ENCODE measurements around the gene PPIP5K1.
A peak's percentile ranks its signal among the peaks of the same experiment; 100 is the strongest.
"Not testable (repeated sequence)": the region's sequence is repeated elsewhere in the genome, so short reads cannot be mapped to it uniquely, and the experiment has no call there.

PPIP5K1 gene

GRCh38 chr15:43547539-43547938 is 42.5 kb downstream of the PPIP5K1 start:
- DNase-seq (ENCODE audit: low spot score) (no peak), FAIRE-seq (no peak)

- DNase-seq (ENCODE audit: low spot score) (no peak), FAIRE-seq (no peak)
Observed at GRCh38 chr15:43545426-43545825, 44.6 kb downstream of the PPIP5K1 start.

- FAIRE-seq = no peak
- no peak for DNase-seq (ENCODE audit: low spot score)
Observed at GRCh38 chr15:43544266-43544665, 45.7 kb downstream of the PPIP5K1 start.

GRCh38 chr15:43541785-43542184 is 48.2 kb downstream of the PPIP5K1 start:
- FAIRE-seq = no peak
- no peak for DNase-seq (ENCODE audit: low spot score)

GRCh38 chr15:43538091-43538490 is 51.9 kb downstream of the PPIP5K1 start:
- FAIRE-seq (no peak), DNase-seq (ENCODE audit: low spot score) (no peak)

- FAIRE-seq (no peak), DNase-seq (ENCODE audit: low spot score) (no peak)
Observed at GRCh38 chr15:43534897-43535296, 55.1 kb downstream of the PPIP5K1 start.

- DNase-seq (ENCODE audit: low spot score); FAIRE-seq: not testable (repeated sequence)
Observed at GRCh38 chr15:43532826-43533225, 57.2 kb downstream of the PPIP5K1 start.

GRCh38 chr15:43531018-43531670 is 58.9 kb downstream of the PPIP5K1 start:
- FAIRE-seq (no peak), DNase-seq (ENCODE audit: low spot score) (no peak)

- FAIRE-seq (peak; percentile 50), DNase-seq (ENCODE audit: low spot score) (no peak)
Observed at GRCh38 chr15:43529587-43530345, 60.2 kb downstream of the PPIP5K1 start.

GRCh38 chr15:43529141-43529540 is 60.9 kb downstream of the PPIP5K1 start:
- FAIRE-seq = no peak
- no peak for DNase-seq (ENCODE audit: low spot score)

- no peak for FAIRE-seq
- no peak for DNase-seq (ENCODE audit: low spot score)
Observed at GRCh38 chr15:43528542-43529007, 61.4 kb downstream of the PPIP5K1 start.

- DNase-seq (ENCODE audit: low spot score) = no peak
- no peak for FAIRE-seq
Observed at GRCh38 chr15:43527802-43528541, 62.0 kb downstream of the PPIP5K1 start.

- DNase-seq (ENCODE audit: low spot score) (no peak), FAIRE-seq (no peak)
Observed at GRCh38 chr15:43527016-43527801, 62.8 kb downstream of the PPIP5K1 start.

GRCh38 chr15:43526261-43526930 is 63.6 kb downstream of the PPIP5K1 start:
- DNase-seq (ENCODE audit: low spot score) (no peak), FAIRE-seq (no peak)

GRCh38 chr15:43525131-43525530 is 64.9 kb downstream of the PPIP5K1 start:
- FAIRE-seq (no peak), DNase-seq (ENCODE audit: low spot score) (no peak)

- no peak for DNase-seq (ENCODE audit: low spot score)
Observed at GRCh38 chr15:43524254-43524845, 65.7 kb downstream of the PPIP5K1 start.

GRCh38 chr15:43523646-43524045 is 66.4 kb downstream of the PPIP5K1 start:
- FAIRE-seq (no peak), DNase-seq (ENCODE audit: low spot score) (no peak)

More at GRCh38 chr15:43524254-43524845, 65.7 kb downstream of the PPIP5K1 start:
- FAIRE-seq = no peak

- FAIRE-seq (no peak), DNase-seq (ENCODE audit: low spot score) (no peak)
Observed at GRCh38 chr15:43522247-43522646, 67.8 kb downstream of the PPIP5K1 start.

- FAIRE-seq (no peak), DNase-seq (ENCODE audit: low spot score) (no peak)
Observed at GRCh38 chr15:43521419-43521818, 68.6 kb downstream of the PPIP5K1 start.

GRCh38 chr15:43520138-43520537 is 69.9 kb downstream of the PPIP5K1 start:
- no peak for FAIRE-seq
- DNase-seq (ENCODE audit: low spot score) = no peak

Data from urothelium cell line (cell line).